HS-27A (cell line): ENCODE measurements around the gene FRMD4A.

Source experiments
- DNase-seq: peaks from one replicate; pipeline ENCODE4 v3.0.0-alpha.2; 2012; ENCODE audit warnings: low read depth, missing footprints

FRMD4A gene

DNA sequence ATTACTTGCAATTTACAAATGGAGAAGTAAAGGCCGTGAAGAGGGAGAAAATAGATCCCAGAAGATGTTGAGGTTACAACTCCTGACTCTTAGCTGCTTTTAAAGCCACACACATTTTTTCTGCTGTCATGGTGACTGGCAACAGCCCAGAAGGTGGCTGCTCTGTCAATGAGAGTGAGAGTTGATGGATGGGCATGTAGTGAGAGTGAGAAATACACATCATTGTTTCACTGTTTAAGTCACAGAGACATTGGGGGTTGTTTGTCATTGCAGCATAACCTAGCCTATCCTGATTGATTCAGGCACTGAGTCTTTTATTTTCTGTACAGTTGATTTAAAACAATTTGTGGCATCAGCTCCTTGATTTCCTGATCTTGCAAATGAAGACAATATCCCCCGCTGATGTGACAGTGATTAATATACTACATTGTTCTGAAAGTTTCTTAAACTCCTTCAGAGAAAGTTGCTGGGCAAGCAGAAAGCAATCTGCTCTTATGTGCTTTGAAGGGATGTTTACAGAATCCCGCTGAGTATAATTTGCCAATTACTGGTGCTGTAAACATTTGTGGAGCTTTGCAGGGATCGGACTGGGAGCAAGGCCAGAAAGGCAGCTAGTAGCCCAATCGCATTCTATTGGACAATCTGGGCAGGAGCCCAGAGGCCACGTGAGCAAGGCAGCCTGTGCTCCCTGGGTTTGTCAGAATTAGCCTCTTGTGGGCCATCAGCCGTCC, 514.4 kb downstream of the FRMD4A start:
- DNase-seq: no peak

DNA sequence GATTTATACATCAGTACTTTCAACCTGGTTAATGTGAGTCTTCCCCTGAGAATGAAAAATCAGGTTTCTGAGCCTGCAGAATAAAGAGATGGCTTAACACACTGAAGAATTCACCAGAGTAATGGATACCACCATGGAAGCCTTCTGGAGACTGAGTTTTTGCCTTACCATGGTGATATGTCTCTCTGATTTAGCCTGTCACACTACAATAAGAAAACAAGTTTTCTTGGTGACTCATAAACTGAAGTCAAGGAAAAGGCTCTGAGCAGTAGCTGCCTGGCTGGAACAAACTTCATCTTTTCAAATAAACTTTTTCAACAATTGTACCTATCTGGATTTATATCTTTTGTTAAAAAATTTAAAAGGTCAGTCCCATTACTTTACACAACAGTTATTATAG, 515.0 kb downstream of the FRMD4A start:
- no peak for DNase-seq

DNA sequence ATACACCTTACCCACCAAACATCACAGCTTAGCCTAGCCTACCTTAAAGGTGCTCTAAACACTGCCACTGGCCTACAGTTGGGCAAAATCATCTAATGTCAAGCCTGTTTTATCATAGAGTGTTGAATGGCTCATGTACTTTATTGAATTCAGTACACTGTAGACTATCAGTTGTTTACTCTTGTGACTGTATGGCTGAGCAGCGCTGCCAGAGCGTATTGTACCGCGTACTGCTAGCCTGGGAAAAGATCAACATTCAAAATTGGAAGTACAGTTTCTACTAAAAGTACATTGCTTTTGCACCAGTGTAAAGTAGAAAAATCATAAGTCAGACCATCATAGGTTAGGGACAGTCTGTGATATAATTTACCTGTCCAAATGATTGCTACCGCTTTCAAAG, 517.2 kb downstream of the FRMD4A start:
- no peak for DNase-seq

DNA sequence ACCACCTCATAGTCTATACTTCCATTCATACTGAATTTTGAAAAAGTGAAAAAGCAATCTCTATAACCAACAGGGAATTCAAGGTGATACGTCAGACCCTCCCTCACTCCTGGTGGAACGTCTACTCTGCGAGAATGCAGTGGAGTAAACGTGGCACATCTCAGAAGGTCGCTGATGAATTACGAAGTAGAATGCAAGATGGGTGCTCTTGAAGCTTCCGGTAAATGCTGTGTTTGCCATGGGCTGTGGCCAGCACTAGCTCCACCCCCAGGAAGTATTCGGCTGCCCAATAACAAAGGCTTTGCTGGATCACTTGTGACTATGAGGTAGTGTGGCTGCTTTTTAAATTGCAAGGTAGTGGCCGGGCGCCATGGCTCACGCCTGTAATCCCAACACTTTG, 517.9 kb downstream of the FRMD4A start:
- DNase-seq: no peak

DNA sequence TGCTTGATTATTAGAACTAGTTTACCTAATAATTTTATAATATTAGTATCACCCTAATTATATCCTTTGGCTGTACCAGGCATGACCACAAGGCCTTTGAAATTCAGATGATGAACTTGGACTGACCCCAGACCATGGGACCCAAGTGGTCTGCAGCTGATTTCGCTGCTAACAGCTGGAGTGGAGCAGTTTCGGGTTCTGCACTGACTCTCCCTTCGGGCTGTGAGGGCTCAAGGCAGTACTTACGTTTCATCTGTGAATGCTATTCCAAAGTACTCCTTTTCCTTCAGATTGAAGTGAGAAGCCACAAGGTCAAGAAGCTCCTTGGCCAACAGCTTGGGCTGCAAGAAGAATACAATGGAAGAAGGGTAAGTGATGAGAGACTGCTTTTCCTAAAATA, 520.2 kb downstream of the FRMD4A start:
- no peak for DNase-seq

DNA sequence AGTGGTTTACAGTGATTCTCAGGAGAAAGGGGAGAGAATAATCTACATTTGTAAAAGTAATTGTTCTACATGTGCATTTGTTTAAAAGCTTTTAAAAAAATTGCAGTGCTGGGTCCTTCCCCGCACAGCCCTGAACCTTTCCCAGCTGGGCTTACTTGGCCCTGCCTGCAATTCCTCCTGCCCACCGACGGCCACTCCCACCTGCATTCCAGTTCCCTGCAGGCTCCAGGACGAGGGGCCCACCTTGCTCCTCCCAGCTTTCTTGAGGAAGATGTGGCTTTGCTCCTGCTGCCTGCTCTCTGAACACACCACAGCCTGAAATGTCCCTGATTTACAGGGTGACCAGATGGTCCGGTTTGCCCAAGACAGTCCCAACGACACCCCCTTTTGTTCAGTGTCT, 521.3 kb downstream of the FRMD4A start:
- DNase-seq: no peak

DNA sequence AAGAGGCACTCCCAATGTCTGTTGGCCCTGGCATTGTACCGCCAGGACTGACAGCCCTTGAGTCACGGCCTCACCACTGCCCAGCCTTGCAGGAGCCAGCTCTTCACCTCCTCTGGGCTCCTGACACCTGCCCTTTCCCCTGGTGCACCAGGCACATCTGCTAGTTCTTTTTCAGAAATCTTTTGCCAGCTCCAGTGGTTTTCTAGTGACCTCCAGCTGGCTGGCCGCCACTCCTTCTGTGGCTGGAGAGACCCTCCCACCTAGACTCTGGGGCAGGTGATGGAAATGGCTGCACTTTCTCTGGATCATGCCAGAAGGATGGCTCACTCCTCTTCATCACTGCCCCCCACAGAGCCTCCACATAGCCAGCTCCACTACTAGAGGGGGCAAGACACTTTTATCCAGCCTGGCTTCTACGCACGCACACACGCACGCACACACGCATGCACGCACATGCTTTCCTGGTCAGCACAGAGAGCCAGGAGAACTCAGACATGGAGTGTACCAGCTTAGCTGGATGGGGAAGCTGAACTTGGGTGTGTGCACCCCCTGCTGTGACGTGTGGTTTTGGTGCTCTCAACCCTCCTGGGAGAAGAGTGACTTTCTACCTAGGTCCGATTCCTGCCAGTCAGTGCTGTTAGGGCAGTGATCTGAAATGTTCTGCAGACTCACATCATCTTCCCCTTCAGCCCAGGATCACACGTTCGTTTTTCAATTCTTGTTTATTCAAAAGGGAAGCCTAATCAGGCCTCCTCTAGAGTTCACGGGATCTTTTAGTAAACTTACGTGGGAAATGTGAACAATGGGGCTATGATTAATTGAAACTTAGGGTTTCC, 522.0 kb downstream of the FRMD4A start:
- no peak for DNase-seq

DNA sequence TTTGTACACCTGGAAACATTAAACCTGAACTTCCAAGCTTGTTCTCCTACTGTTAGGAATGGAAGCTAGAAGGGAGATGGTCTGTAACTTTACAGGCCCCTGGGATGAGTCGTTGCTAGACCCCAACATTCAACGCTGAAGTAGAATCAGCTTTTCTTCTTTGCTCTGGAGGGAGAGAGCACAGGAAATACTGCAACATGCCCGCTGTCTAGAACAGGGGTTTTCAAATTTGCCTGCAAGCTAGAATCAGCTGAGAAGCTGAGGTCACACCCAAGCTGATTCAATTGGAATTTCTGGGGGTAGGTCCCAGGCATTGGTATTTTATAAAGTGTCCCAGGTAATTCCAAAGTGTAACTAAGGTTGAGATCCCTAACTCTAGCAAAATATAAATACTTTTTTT, 524.3 kb downstream of the FRMD4A start:
- DNase-seq: no peak

DNA sequence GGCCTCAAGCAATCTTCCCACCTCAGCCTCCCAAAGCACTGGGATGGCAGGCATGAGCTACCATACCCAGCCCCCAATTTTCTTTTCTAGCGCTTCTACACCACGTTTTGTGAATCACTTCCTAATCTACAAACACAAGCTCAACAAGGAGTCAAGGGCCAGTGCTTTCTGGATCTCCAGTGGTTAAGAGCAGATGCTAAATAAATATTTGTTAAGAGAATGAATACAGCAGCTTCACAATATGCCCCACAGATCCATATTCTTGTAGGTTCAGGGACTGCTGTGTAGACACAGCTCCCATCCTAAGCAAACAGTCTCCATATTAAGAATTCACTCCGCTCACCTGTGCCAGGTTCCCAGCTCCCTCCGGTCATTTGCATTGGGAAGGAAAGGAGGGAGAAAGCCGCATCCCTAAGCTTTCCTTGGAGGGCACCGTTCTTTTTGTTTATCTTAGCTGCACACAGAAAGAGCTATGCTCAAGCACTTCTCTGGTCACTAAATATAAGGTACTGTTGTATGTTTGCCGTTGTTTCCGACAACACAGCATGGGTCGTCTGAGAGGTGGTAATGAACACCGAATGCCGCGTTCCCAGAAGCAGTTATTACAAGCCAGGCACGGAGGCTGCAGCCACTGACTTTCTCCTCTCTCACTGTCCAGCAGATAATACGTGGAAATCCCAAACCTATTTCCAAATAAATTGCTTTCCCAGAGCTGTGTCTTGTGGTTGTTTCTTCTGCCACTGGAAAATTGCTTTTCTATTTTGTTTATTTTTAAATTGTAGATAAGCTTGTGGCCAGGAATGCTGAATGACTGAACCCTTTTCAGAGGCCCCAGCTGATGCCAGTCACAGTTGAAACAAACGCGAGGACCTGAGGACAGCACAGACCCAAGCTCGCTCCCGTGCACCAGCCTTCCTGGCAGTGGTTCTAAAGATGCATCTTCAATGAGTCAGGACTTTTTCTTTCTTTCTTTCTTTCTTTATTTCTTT, 526.9 kb downstream of the FRMD4A start:
- DNase-seq: no peak

DNA sequence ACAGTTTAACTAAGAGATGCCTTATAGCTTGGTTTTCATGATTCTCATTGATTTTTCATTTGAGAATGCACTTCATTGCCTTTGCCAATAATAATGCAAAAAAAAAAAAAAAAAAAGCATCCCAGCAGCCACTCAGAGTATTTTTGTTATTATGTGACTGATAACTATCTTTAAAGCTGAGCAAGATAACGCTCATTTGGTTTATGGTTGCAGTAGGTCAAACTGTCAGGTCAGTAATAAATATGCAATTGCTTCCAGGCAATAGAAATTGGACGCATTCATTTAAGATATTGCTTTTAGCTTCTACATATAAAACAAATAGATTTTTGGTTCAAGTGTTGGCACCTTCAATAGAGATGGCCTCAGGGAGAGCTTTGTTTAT, 528.8 kb downstream of the FRMD4A start:
- no peak for DNase-seq

DNA sequence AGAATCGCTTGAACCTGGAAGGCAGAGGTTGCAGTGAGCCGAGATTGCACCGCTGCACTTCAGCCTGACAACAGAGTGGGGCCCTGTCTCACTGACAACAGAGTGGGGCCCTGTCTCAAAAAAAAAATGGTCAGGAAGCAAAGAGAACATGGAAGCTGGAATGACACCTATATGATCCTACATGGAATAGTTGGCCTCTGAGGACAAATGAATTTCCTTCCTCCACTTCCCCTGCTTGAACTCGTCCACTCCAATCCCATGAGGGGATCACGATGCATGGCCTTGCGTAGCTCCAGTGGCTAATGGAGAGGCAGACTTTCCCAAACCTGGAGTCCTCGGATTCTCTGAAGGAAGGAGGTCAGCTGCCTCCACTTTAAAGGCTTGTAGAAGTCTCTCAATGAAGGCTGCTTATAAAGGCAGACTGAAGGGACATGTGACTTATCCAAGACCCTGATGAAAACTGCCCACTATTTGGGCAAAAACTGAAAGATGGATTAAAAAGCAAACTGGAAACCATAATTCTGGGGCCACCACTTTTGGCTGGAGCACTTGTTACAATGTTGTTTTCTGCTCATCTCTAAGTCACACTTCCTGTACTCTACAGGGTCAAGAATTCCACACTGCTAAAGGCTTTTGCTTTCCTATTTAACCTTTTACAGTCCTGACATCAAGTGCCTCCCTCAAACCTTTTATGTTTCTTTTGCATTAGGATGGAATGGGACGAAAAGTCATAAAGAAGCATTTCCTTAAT, 529.4 kb downstream of the FRMD4A start:
- DNase-seq: no peak

DNA sequence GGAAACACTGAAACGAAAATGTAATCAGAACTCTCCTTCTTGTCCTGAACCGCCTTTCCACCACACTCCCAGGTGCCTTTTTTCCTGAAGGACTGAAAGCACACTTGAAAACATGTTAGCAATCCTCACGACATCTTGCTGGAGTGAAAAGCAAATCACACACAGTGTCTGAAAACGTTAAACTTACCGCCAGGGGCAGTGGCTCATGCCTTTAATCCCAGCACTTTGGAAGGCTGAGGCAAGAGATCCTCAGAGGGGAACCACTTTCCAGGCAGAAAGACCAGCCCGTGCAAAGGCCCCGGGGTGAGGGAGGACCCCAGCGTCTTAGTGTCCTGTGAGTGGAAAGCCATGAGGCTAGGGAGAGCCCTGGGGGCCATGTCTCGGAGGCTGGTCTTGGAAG, 533.6 kb downstream of the FRMD4A start:
- no peak for DNase-seq

DNA sequence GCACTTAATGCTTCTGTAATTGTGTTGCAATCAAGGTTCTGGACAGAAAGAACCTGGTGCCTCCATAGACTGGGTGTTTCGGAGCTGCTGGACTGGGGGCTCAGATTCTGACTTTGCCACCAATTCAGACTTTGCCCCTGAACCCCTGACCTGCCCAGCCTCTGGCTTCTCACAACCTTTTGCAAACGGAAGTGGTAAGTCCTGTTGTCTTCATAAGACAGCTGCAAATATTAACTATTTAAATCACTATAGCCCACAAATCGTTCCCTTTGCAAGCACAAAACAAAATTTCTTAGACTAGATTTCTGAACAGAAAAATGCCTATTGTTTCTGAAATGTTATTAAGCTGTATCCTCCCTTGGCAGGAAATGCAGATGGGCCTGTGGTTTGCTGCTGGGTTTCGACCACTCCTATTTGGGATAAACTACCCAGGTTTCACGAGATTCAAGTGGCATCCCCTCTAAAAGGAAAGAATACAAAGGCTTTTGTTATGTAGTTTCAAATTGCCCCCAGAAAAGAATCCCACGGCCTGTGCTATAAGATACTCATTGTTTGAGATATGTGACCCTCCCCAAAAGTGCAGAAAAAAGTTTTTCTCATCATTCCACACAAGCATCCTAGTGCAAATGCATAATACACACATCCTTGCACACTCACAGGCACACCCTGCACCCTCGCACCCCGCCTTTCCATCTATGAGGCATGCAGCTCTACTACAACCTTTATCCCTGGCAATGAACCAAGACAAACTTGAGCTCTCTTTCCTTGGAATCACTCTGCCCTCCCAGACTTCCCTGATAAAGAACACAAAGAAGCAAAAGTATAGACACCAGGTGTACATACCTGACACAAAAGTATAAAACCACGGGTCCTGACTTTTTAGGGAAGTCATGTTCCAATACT, 534.8 kb downstream of the FRMD4A start:
- no peak for DNase-seq

DNA sequence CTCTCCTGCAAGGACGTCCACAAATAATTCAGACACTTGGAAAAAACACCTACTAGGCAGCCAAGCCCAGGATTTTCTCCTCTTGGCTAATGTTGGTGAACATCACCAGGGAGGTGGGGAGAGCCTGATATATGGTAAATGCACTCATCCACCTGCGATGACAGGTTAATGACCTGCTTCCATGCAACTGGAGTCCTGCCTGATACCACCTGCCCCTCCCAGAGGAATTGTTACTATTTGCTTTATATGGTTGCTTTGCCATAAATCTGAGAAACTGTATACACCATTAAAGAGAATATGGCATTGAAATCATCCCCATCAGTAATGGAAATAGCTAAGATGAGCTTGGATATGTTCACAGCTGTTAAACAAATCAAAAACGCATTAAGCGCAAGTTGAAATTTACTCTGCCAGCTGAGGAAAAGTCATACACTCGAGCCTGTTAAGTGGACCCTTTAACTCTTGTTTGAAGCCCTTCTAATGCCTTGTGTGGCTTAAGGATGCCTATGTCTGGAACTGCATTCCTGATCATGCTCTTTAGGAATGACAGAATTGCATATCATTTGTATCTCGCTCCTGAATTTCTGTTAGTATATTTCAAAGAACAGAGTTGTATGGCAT, 535.6 kb downstream of the FRMD4A start:
- no peak for DNase-seq

DNA sequence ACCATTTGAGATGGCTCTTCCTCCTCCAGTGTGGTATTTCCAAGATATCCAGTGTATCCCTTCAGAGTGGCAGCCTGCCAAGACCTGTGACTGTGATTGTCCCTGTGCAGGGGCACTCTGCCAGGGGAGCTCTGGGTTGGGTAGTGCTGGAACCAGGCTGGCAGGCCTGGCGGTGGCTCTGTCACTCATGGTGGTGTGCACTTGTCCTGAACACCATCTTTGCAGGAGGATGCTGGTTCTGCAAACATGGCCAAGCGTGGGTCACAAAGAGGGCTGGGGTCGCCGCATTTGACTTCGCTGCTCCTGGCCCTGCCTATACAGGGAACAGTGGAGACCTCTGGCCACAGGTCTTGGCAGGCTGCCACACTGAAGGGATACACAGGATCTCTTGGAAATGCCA, 538.7 kb downstream of the FRMD4A start:
- no peak for DNase-seq

DNA sequence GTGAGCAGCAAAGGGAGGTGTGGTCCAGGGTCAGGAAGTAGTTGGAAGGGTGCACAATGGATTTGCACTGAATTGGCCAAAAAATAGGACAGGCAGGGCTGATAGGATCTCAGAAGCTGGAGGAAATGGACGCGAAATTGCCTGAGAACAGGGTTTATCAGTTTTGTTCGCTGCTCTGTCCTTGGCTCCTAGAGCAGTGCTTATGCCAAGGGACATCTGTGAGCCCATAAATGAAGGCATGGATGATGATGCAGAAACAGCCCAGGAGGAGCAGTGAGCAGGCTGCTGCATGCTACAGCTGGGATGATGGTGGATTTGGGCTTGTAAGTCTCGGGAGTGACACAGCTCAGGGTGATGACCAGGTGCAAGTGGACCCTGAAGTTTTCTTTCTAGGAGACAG, 539.2 kb downstream of the FRMD4A start:
- DNase-seq: no peak

DNA sequence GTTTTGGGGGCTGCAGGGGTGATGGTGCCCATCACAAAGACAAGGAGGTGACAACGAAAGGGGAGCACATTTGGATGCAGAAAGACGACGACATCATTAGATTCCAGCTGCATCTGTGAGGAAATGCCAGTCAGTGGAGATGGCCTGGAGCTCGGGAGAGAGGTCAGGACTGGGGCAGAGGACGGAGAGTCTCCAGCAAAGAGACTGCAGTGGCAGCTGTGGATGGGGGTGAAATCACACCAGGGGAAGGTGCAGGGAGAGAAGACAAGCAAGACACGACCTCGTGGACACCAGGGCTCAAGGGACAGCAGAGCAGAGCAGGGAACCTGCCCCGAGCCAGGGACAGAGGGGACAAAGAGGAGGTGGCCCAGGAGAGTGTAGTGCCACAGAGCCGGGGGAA, 540.5 kb downstream of the FRMD4A start:
- DNase-seq: no peak

DNA sequence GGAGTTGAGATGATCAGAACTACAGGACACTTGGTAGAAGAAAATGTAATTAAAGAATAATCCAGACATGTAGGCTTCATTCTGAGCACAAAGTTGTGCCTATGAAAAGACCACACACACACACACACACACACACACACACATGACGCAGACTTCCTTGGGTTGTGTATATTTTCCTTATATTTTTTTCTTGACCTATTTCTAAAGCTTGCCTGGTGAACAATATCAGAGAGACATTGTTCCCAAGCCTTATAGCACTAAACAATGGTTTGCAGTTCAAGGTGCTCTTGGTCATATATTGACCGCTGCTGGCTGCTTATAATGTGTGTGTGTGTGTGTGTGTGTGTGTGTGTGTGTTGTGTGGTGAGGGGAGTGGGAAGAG, 541.3 kb downstream of the FRMD4A start:
- no peak for DNase-seq

DNA sequence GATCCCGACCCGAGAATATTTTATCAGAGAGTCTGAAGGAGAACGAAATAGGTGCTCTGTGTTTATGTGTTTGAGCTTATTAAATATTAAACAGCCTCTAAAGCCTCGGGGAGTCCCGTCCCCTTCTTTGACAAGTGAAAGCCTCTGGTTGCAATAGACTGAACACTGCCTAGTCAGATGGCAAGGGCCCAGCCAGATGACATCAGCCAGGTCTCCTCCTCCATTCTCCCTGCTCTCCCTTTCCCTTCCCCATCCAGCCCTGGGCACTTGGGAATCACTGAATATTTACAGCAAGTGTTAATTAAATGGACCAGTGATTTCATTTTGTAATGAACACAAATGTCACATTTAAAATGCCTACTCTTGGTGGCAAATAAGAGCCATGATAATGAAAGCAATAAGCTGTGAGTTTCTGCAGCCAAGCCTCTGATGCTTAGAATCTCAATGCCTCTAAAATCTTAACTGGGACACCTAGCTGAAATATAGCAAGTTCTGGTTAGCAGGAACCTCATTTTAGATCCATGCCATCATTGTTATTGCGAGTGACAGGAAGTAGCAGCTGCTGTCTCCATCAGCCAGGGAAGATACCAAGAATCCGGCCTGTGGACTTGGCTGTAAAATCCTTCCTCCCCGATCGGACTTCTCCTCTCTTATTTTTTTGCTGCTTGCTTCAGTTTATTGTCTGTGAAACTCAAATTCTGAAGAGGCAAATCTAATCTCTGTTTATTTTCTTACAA, 541.8 kb downstream of the FRMD4A start:
- no peak for DNase-seq

DNA sequence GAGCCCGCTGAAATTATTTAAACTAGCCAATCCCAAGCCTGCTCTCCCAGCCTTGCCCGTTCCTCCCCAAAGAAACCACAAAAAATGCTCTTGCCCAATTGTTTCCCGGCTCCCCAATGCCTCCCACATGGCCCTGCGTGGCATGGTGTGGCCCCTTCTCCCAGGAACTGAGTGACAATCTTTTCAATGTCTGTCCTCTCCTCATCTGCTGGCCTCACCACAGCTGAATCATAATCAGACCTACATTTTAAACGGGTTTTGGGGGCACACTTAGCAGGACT, 542.5 kb downstream of the FRMD4A start:
- no peak for DNase-seq
